ENCODE measurements around the gene ZNF839.
"Not testable (repeated sequence)": the region's sequence is repeated elsewhere in the genome, so short reads cannot be mapped to it uniquely, and the experiment has no call there.

The ZNF839 gene

DNA sequence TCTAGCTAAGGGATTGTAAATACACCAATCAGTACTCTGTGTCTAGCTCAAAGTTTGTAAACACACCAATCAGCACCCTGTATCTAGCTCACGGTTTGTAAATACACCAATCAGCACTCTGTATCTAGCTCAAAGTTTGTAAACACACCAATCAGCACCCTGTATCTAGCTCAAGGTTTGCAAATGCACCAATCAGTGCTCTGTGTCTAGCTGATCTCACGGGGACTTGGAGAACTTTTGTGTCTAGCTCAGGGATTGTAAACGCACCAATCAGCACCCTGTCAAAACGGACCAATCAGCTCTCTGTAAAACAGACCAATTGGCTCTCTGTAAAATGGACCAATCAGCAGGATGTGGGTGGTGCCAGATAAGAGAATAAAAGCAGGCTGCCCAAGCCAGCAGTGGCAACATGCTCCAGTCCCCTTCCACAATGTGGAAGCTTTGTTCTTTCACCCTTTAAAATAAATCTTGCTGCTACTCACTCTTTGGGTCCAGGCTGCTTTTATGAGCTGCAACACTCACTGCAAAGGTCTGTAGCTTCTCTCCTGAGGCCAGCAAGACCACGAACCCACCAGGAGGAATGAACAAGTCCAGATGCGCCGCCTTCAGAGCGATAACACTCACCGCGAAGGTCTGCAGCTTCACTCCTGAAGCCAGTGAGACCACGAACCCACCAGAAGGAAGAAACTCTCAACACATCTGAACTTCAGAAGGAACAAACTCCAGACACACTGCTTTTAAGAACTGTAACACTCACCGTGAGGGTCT is 21.1 kb upstream of the ZNF839 start:
- H3K27ac ChIP-seq (ENCODE audit: extremely low read depth, low read depth, low read length); CTCF ChIA-PET; POLR2A ChIA-PET; H3K36me3 ChIP-seq (ENCODE audit: control insufficient read depth in 2 of 2, insufficient read depth in 1 of 2, low read length in 2 of 2); H3K4me3 ChIP-seq (ENCODE audit: low read depth, low read length); H3K4me1 ChIP-seq (ENCODE audit: control insufficient read depth, insufficient read depth, low read length); H3K9me3 ChIP-seq (ENCODE audit: control insufficient read depth, insufficient read depth, low read depth, low read length): not testable (repeated sequence)
- peak; percentile 27 for TF ChIP-seq SP2 (tag by site-specific recombination; IDR thresholded peaks at IDR 0.05)

GRCh38 chr14:102303664-102304063 is 15.9 kb upstream of the ZNF839 start:
- TF ChIP-seq HOXA7 (CRISPR knock-in tag; IDR thresholded peaks at IDR 0.05; ENCODE audit: borderline replicate concordance) = no peak
- peak; percentile 58 for TF ChIP-seq PRDM1 (tag by site-specific recombination; IDR thresholded peaks at IDR 0.05)
- no peak for TF ChIP-seq ZNF214 (tag by site-specific recombination; IDR thresholded peaks at IDR 0.05; ENCODE audit: borderline replicate concordance)
- TF ChIP-seq ZNF560 (tag by site-specific recombination; IDR thresholded peaks at IDR 0.05; ENCODE audit: borderline replicate concordance) = no peak
- no peak for TF ChIP-seq KLF17 (tag by site-specific recombination; IDR thresholded peaks at IDR 0.05)
- TF ChIP-seq ZNF324 (tag by site-specific recombination; IDR thresholded peaks at IDR 0.05) = no peak
- Histone ChIP-seq H3K9me3 (ENCODE audit: control insufficient read depth, insufficient read depth, low read depth, low read length) (no peaks in the 10 kb centered on the region), H3K27ac (ENCODE audit: extremely low read depth, low read depth, low read length) (no peak overlapping the region), H3K4me3 (ENCODE audit: low read depth, low read length) (no peak overlapping the region), H3K4me1 (ENCODE audit: control insufficient read depth, insufficient read depth, low read length) (0 out of 2 replicates have a peak, but pooled peaks cover 2% of the 10 kb centered on the region), H3K36me3 (ENCODE audit: control insufficient read depth in 2 of 2, insufficient read depth in 1 of 2, low read length in 2 of 2) (no peaks in the 10 kb centered on the region)
- ChIA-PET CTCF (interaction anchor here (0.6 to 3.6 kb wide), 4 partner anchors 8 to 47 kb away, joined by 4 to 17 read pairs (median 5); no protein-coding TSS in a partner anchor), POLR2A (interaction anchor here (1.0 kb wide), 1 partner anchor 59 kb away, joined by 3 read pairs; the partner anchor contains the start of genes CINP and TECPR2)

DNA sequence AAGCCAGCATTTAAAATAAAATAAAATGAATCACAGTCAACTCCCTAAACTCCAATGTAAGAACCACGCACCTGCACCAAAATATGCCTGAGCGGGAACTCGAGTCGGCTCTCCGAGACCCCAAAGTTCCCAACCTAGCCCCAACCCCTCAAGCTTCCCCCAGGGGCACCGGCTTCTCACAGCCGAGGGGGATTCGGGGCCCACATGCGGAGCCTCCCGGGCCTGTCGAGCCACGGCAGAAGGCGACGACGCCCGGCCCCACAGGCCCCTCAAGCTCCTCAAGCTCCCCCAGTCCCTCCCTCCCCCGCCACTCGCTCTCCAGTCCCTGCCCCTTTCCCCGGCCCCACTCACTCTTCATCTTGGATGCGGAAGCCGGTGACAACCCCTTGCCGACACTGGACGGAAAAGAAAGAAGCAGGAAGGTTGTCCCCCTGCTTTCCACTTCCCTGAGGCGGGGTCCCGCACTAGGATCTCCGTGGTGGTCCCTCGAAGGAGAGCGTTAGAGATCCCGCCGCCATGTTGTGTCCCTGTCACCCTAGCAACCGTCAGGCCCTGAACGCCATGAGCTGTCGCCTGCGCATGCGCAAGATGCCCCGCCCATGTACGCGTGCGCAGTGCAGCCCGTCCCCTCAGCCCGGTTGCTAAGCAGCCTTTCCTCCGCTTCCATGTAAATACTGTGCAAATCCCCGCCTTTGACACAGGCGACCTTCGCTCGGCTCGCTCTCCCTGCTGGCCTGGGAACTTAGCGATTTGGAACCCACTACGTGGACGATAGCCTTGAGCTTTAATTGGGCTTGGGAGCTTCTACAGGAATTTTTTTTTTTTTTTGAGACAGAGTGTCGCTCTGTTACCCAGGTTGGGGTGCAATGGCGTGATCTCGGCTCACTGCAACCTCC is 14.7 kb upstream of the ZNF839 start, which contains the start of gene MOK:
TSS of gene MOK (minus strand) at position 554 of the 896 bp plus-strand sequence. CDS start at position 358, 196 bp downstream.
- POLR2A ChIA-PET = interaction anchor here (0.6 to 1.4 kb wide), 7 partner anchors 9 to 500 kb away, joined by 3 to 7 read pairs (median 4); partner anchors contain the start of genes CINP and TECPR2
- Histone ChIP-seq H3K4me3 (ENCODE audit: low read depth, low read length) (peak within 1 kb of the TSS; percentile 98), H3K36me3 (ENCODE audit: control insufficient read depth in 2 of 2, insufficient read depth in 1 of 2, low read length in 2 of 2) (no peaks in the 10 kb centered on the region), H3K9me3 (ENCODE audit: control insufficient read depth, insufficient read depth, low read depth, low read length) (no peaks in the 10 kb centered on the region), H3K27ac (ENCODE audit: extremely low read depth, low read depth, low read length) (peak within 1 kb of the TSS; percentile 34; the same call in 1 of the 2 replicates), H3K4me1 (ENCODE audit: control insufficient read depth, insufficient read depth, low read length) (0 out of 2 replicates have a peak, but pooled peaks cover 2% of the 10 kb centered on the region)
- CTCF ChIA-PET = interaction anchor here (0.5 to 3.6 kb wide), 6 partner anchors 9 to 30 kb away, joined by 3 to 17 read pairs (median 4); no protein-coding TSS in a partner anchor
- no peak for TF ChIP-seq ZFP3 (tag by site-specific recombination; IDR thresholded peaks at IDR 0.05; ENCODE audit: low read depth)
- no peak for TF ChIP-seq ZNF624 (tag by site-specific recombination; IDR thresholded peaks at IDR 0.05)
- TF ChIP-seq ZBTB11 (tag by site-specific recombination; conservative IDR thresholded peaks at IDR 0.05; ENCODE audit: low read depth) = peak; percentile 52
- no peak for TF ChIP-seq ZNF10 (tag by site-specific recombination; IDR thresholded peaks at IDR 0.05)
- no peak for TF ChIP-seq ZNF426 (tag by site-specific recombination; IDR thresholded peaks at IDR 0.05)
- TF ChIP-seq ZNF202 (tag by site-specific recombination; IDR thresholded peaks at IDR 0.05; ENCODE audit: borderline replicate concordance) = no peak
- TF ChIP-seq REPIN1 (tag by site-specific recombination; IDR thresholded peaks at IDR 0.05; ENCODE audit: low read depth) = no peak
- no peak for TF ChIP-seq ZNF623 (tag by site-specific recombination; IDR thresholded peaks at IDR 0.05)
- TF ChIP-seq ZNF830 (tag by site-specific recombination; IDR thresholded peaks at IDR 0.05; ENCODE audit: low read depth) = no peak
- no peak for TF ChIP-seq ZSCAN30 (tag by site-specific recombination; IDR thresholded peaks at IDR 0.05)
- TF ChIP-seq ZNF423 (tag by site-specific recombination; IDR thresholded peaks at IDR 0.05) = no peak
- no peak for TF ChIP-seq ZBTB6 (tag by site-specific recombination; IDR thresholded peaks at IDR 0.05)
- TF ChIP-seq GFI1B (tag by site-specific recombination; IDR thresholded peaks at IDR 0.05) = no peak
- TF ChIP-seq KLF8 (tag by site-specific recombination; IDR thresholded peaks at IDR 0.05) = 0 out of 2 replicates have a peak, but pooled peaks have one; percentile 23
- TF ChIP-seq HOXD13 (CRISPR knock-in tag; IDR thresholded peaks at IDR 0.05; ENCODE audit: borderline replicate concordance) = no peak
- TF ChIP-seq SP3 (tag by site-specific recombination; IDR thresholded peaks at IDR 0.05) = peak; percentile 86
